T follicular helper cell (primary cell): Measurements from ENCODE around the gene PIGC.
A peak's percentile ranks its signal among the peaks of the same experiment; 100 is the strongest.

Experiments used
- DNase-seq: peaks from one replicate; pipeline ENCODE4 v3.0.0-alpha.2; 2020; ENCODE audit warnings: low read depth
- total RNA-seq, 2 experiments: gene quantifications; one replicate each; lab custom pipeline; 2026; lab: John Stamatoyannopoulos, UW

The PIGC gene
- 23.3 to 37.3 reads per million in 2 experiments for total RNA-seq

- DNase-seq, result peak; percentile 86
Measured at GRCh38 chr1:172443666-172444453, at the start of gene PIGC. PIGC (minus strand) TSS chr1:172444069; CDS start chr1:172442622, 1,447 bp downstream.

GRCh38 chr1:172492421-172492820 is 48.6 kb upstream of the PIGC start:
- DNase-seq, result no peak

GRCh38 chr1:172489847-172490246 is 46.0 kb upstream of the PIGC start:
- no peak for DNase-seq

GRCh38 chr1:172488393-172488792 is 44.5 kb upstream of the PIGC start:
- no peak for DNase-seq

- no peak for DNase-seq
Measured at GRCh38 chr1:172487550-172487949, 43.7 kb upstream of the PIGC start.

GRCh38 chr1:172486805-172487454 is 43.1 kb upstream of the PIGC start:
- no peak for DNase-seq

GRCh38 chr1:172485626-172486025 is 41.8 kb upstream of the PIGC start:
- no peak for DNase-seq

- no peak for DNase-seq
Measured at GRCh38 chr1:172484252-172484651, 40.4 kb upstream of the PIGC start.

- no peak for DNase-seq
Measured at GRCh38 chr1:172483448-172483847, 39.6 kb upstream of the PIGC start.

- no peak for DNase-seq
Measured at GRCh38 chr1:172482044-172482443, 38.2 kb upstream of the PIGC start.

- no peak for DNase-seq
Measured at GRCh38 chr1:172480431-172480830, 36.6 kb upstream of the PIGC start.

GRCh38 chr1:172478485-172478884 is 34.6 kb upstream of the PIGC start:
- DNase-seq, result no peak

- no peak for DNase-seq
Measured at GRCh38 chr1:172477741-172478140, 33.9 kb upstream of the PIGC start.

- no peak for DNase-seq
Measured at GRCh38 chr1:172477216-172477615, 33.3 kb upstream of the PIGC start.

- no peak for DNase-seq
Measured at GRCh38 chr1:172476218-172476811, 32.4 kb upstream of the PIGC start.

GRCh38 chr1:172473842-172474241 is 30.0 kb upstream of the PIGC start:
- no peak for DNase-seq

- no peak for DNase-seq
Measured at GRCh38 chr1:172473302-172473701, 29.4 kb upstream of the PIGC start.

GRCh38 chr1:172472495-172472894 is 28.6 kb upstream of the PIGC start:
- no peak for DNase-seq

GRCh38 chr1:172471666-172472065 is 27.8 kb upstream of the PIGC start:
- DNase-seq, result no peak

- no peak for DNase-seq
Measured at GRCh38 chr1:172470149-172470548, 26.3 kb upstream of the PIGC start.

GRCh38 chr1:172469717-172470116 is 25.8 kb upstream of the PIGC start:
- no peak for DNase-seq

GRCh38 chr1:172468296-172468695 is 24.4 kb upstream of the PIGC start:
- DNase-seq, result no peak

GRCh38 chr1:172467446-172467845 is 23.6 kb upstream of the PIGC start:
- no peak for DNase-seq
